ENCODE measurements around the gene EIF4A2. TPM values are rescaled to one million over a fixed set of nuclear protein-coding genes. Genes with fewer than 3 reads are reported as not detected.

The EIF4A2 gene
- 593 TPM for total RNA-seq
- 100 to 1,000 TPM; 477 to 568 (median 540) TPM for polyA plus RNA-seq (ENCODE audit: insufficient read depth in 1 of 8, insufficient read length in 8 of 8, low replicate concordance in 1 of 8)
- long read RNA-seq, donor 1, transcript EIF4A2-205 (11 exons, 1,889 nt): minor isoform, 14 of 83 reads
- long read RNA-seq, donor 1, transcript EIF4A2-201 (11 exons, 1,919 nt): major isoform, 49 of 83 reads
- long read RNA-seq, donor 1, transcript EIF4A2-203 (10 exons, 1,751 nt): minor isoform, 11 of 83 reads
- long read RNA-seq, donor 1, partial matches to known transcripts: 0 of 83 reads
- long read RNA-seq, donor 1, other reads (novel, unspliced or antisense): 5 of 83 reads
- long read RNA-seq, donor 2, transcript EIF4A2-205 (11 exons, 1,889 nt): minor isoform, 6 of 21 reads
- long read RNA-seq, donor 2, transcript EIF4A2-201 (11 exons, 1,919 nt): major isoform, 12 of 21 reads
- long read RNA-seq, donor 2, partial matches to known transcripts: 0 of 21 reads
- long read RNA-seq, donor 2, other reads (novel, unspliced or antisense): 0 of 21 reads
- long read RNA-seq, donor 3, transcript EIF4A2-205 (11 exons, 1,889 nt): minor isoform, 57 of 249 reads
- long read RNA-seq, donor 3, transcript EIF4A2-201 (11 exons, 1,919 nt): major isoform, 123 of 249 reads
- long read RNA-seq, donor 3, transcript EIF4A2-203 (10 exons, 1,751 nt): minor isoform, 17 of 249 reads
- long read RNA-seq, donor 3, transcript EIF4A2-207 (10 exons, 1,729 nt): minor isoform, 6 of 249 reads
- long read RNA-seq, donor 3, partial matches to known transcripts: 24 of 249 reads
- long read RNA-seq, donor 3, other reads (novel, unspliced or antisense): 11 of 249 reads
- long read RNA-seq, donor 4, transcript EIF4A2-201 (11 exons, 1,919 nt): major isoform, 52 of 97 reads
- long read RNA-seq, donor 4, transcript EIF4A2-205 (11 exons, 1,889 nt): minor isoform, 18 of 97 reads
- long read RNA-seq, donor 4, transcript EIF4A2-203 (10 exons, 1,751 nt): minor isoform, 7 of 97 reads
- long read RNA-seq, donor 4, partial matches to known transcripts: 5 of 97 reads
- long read RNA-seq, donor 4, other reads (novel, unspliced or antisense): 0 of 97 reads
- long read RNA-seq, donor 5, transcript EIF4A2-201 (11 exons, 1,919 nt): major isoform, 202 of 691 reads
- long read RNA-seq, donor 5, transcript EIF4A2-203 (10 exons, 1,751 nt): minor isoform, 49 of 691 reads
- long read RNA-seq, donor 5, transcript EIF4A2-207 (10 exons, 1,729 nt): minor isoform, 14 of 691 reads
- long read RNA-seq, donor 5, transcript EIF4A2-205 (11 exons, 1,889 nt): minor isoform, 79 of 691 reads
- long read RNA-seq, donor 5, partial matches to known transcripts: 274 of 691 reads
- long read RNA-seq, donor 5, other reads (novel, unspliced or antisense): 48 of 691 reads
- long read RNA-seq, donor 6, transcript EIF4A2-203 (10 exons, 1,751 nt): minor isoform, 10 of 398 reads
- long read RNA-seq, donor 6, transcript EIF4A2-205 (11 exons, 1,889 nt): minor isoform, 71 of 398 reads
- long read RNA-seq, donor 6, transcript EIF4A2-201 (11 exons, 1,919 nt): major isoform, 194 of 398 reads
- long read RNA-seq, donor 6, transcript EIF4A2-208 (4 exons, 600 nt): minor isoform, 8 of 398 reads
- long read RNA-seq, donor 6, partial matches to known transcripts: 76 of 398 reads
- long read RNA-seq, donor 6, other reads (novel, unspliced or antisense): 21 of 398 reads
- long read RNA-seq, donor 7, transcript EIF4A2-203 (10 exons, 1,751 nt): minor isoform, 18 of 217 reads
- long read RNA-seq, donor 7, transcript EIF4A2-205 (11 exons, 1,889 nt): minor isoform, 40 of 217 reads
- long read RNA-seq, donor 7, transcript EIF4A2-201 (11 exons, 1,919 nt): major isoform, 94 of 217 reads
- long read RNA-seq, donor 7, transcript EIF4A2-208 (4 exons, 600 nt): minor isoform, 9 of 217 reads
- long read RNA-seq, donor 7, partial matches to known transcripts: 21 of 217 reads
- long read RNA-seq, donor 7, other reads (novel, unspliced or antisense): 8 of 217 reads
- long read RNA-seq, donor 8, transcript EIF4A2-208 (4 exons, 600 nt): minor isoform, 6 of 221 reads
- long read RNA-seq, donor 8, transcript EIF4A2-203 (10 exons, 1,751 nt): minor isoform, 22 of 221 reads
- long read RNA-seq, donor 8, transcript EIF4A2-205 (11 exons, 1,889 nt): minor isoform, 33 of 221 reads
- long read RNA-seq, donor 8, transcript EIF4A2-201 (11 exons, 1,919 nt): major isoform, 108 of 221 reads
- long read RNA-seq, donor 8, partial matches to known transcripts: 16 of 221 reads
- long read RNA-seq, donor 8, other reads (novel, unspliced or antisense): 22 of 221 reads
- long read RNA-seq, donor 9, transcript EIF4A2-201 (11 exons, 1,919 nt): major isoform, 95 of 173 reads
- long read RNA-seq, donor 9, transcript EIF4A2-203 (10 exons, 1,751 nt): minor isoform, 10 of 173 reads
- long read RNA-seq, donor 9, transcript EIF4A2-208 (4 exons, 600 nt): minor isoform, 9 of 173 reads
- long read RNA-seq, donor 9, transcript EIF4A2-205 (11 exons, 1,889 nt): minor isoform, 35 of 173 reads
- long read RNA-seq, donor 9, partial matches to known transcripts: 15 of 173 reads
- long read RNA-seq, donor 9, other reads (novel, unspliced or antisense): 0 of 173 reads
- long read RNA-seq, donor 10, transcript EIF4A2-203 (10 exons, 1,751 nt): minor isoform, 22 of 311 reads
- long read RNA-seq, donor 10, transcript EIF4A2-207 (10 exons, 1,729 nt): minor isoform, 7 of 311 reads
- long read RNA-seq, donor 10, transcript EIF4A2-205 (11 exons, 1,889 nt): minor isoform, 54 of 311 reads
- long read RNA-seq, donor 10, transcript EIF4A2-201 (11 exons, 1,919 nt): major isoform, 137 of 311 reads
- long read RNA-seq, donor 10, partial matches to known transcripts: 49 of 311 reads
- long read RNA-seq, donor 10, other reads (novel, unspliced or antisense): 26 of 311 reads
- long read RNA-seq, donor 11, full-length matches to known transcripts: 144 of 178 reads
- long read RNA-seq, donor 11, partial matches to known transcripts: 18 of 178 reads
- long read RNA-seq, donor 11, other reads (novel, unspliced or antisense): 16 of 178 reads

DNA sequence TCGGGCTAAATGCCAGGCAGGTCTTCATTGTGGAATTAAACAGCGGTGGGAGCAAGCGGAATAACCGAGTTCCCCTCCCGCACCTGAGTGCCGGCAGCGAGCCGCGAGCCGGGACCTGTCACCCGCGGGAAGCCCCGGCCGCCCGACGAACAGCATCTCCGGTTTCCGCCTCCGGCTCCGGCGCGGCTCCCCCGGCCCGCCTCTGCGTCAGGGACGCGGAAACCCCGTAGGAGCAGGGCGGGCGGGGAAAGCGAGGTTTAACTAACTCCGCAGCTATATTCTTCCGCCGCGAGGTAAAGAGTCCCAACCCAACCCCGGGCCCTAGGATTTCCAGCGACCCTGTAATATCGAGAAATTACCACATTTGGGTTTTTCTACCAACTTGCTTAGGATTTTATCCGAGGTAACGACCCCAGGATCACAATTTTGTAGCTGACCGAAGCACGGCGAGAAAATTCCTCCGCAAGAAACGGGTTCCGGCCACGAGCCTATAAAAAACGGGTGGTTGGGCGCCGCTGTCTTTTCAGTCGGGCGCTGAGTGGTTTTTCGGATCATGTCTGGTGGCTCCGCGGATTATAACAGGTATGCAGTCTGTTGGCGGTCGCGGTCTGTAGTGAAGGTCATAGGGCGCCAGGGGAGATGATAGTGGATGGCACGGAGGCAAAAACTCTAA, at the start of gene EIF4A2:
Gene EIF4A2, plus strand, starts transcription at position 520 of the 673 bp plus-strand sequence. Its CDS starts 34 bp downstream, at position 554.
- peak within 1 kb of the TSS; percentile 72 for H3K4me3 ChIP-seq (ENCODE audit: low read length)
- peaks cover 38% of the 10 kb centered on the region for H3K36me3 ChIP-seq (ENCODE audit: control insufficient read depth, insufficient read depth, low read length)
- H3K9me3 ChIP-seq (replicated peaks; ENCODE audit: control insufficient read depth, low read depth, low read length): no peaks in the 10 kb centered on the region
- peak within 1 kb of the TSS; percentile 96 for H3K27ac ChIP-seq (ENCODE audit: low read length)
- peaks cover 3% of the 10 kb centered on the region for H3K27me3 ChIP-seq (ENCODE audit: control insufficient read depth, insufficient read depth, low read length)
- peaks cover 13% of the 10 kb centered on the region for H3K4me1 ChIP-seq (ENCODE audit: control insufficient read depth, insufficient read depth, low read length)
- peak; percentile 96 for DNase-seq
- WGBS (ENCODE audit: insufficient coverage): under 1% methylated on average over 60 of the region's 60 CpGs

DNA sequence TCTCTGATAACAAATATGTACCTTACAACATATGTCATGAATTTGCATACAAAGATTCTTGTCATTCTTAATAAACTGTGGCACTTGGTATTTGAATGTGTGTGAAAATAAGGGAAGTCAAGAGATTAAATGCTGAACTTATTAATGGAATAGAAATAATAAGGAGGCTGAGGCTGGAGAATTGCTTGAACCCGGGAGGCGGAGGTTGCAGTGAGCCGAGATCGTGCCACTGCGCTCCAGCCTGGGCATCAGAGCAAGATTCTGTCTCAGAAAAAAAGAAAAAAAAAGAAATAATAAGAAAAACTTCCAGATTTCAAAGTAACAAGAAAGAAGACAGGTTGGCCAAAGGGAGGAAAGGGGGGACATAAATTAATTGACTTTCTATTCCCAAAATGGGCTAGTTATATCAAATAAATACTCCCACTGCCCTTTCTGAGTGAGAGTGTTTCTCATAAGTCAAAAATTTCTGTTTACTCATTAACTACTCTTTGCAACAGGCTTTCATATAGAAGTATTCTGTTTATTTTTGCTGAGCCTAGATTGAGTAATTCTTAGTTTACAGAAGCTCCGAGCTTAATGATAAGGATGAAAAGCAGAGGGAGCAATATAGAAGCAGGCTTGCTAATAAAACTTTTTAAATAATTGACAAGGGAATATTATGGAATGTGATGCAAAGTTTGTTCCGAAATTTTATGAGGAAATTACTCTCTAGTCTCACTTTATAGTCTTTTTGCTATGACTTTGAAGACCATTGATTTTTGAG, 40.6 kb upstream of the EIF4A2 start:
- WGBS (ENCODE audit: insufficient coverage): no CpG with 5 or more reads among the region's 7 CpGs
- DNase-seq: no peak
- H3K4me3 ChIP-seq (ENCODE audit: low read length): no peak overlapping the region
- H3K4me1 ChIP-seq (ENCODE audit: control insufficient read depth, insufficient read depth, low read length): peaks cover 2% of the 10 kb centered on the region
- no peaks in the 10 kb centered on the region for H3K36me3 ChIP-seq (ENCODE audit: control insufficient read depth, insufficient read depth, low read length)
- no peak overlapping the region for H3K27ac ChIP-seq (ENCODE audit: low read length)
- no peaks in the 10 kb centered on the region for H3K27me3 ChIP-seq (ENCODE audit: control insufficient read depth, insufficient read depth, low read length)
- H3K9me3 ChIP-seq (replicated peaks; ENCODE audit: control insufficient read depth, low read depth, low read length): no peaks in the 10 kb centered on the region

DNA sequence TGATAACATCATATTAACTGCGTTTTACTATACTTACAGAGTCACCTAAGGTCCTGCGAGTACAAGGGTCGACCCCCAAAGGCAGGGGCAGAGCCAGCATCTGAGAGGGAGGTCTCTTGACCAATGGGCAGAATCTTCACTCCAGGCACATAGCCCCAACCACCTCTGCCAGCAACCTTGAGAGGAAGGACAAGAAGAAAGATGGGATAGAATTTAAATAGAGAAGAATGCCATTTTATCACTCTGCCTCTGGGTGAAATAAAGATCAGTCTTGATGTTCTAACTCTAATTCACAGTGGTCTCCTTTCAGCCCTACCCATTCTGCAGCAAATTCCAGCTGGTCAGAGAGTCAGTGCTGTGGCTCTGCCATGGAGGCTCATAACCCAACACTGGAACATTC, 39.7 kb upstream of the EIF4A2 start:
- Histone ChIP-seq H3K27me3 (ENCODE audit: control insufficient read depth, insufficient read depth, low read length) (no peaks in the 10 kb centered on the region), H3K27ac (ENCODE audit: low read length) (no peak overlapping the region), H3K9me3 (replicated peaks; ENCODE audit: control insufficient read depth, low read depth, low read length) (no peaks in the 10 kb centered on the region), H3K4me3 (ENCODE audit: low read length) (no peak overlapping the region), H3K4me1 (ENCODE audit: control insufficient read depth, insufficient read depth, low read length) (peaks cover 2% of the 10 kb centered on the region), H3K36me3 (ENCODE audit: control insufficient read depth, insufficient read depth, low read length) (no peaks in the 10 kb centered on the region)
- DNase-seq: no peak
- no CpG with 5 or more reads among the region's 3 CpGs for WGBS (ENCODE audit: insufficient coverage)

DNA sequence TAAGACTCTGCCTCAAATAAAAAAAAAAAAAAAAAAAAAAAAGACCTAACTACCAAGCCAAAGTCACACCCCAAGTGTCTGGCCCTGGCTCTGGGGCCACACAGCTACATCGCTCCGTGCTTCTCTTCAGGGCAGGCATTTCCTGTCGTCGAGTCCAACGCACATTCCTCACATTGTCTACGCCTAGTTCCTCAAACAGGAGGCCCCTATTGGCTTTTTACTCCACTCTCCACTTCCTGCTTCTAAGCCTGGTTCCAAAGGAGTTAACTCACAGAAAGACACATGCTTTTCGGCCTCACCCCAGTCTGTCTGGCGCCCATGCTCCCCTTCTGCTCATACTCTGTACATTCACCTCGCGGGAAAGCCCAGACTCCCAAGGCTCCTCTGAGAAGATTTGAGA, 37.4 kb upstream of the EIF4A2 start:
- no peaks in the 10 kb centered on the region for H3K36me3 ChIP-seq (ENCODE audit: control insufficient read depth, insufficient read depth, low read length)
- peaks cover 2% of the 10 kb centered on the region for H3K4me1 ChIP-seq (ENCODE audit: control insufficient read depth, insufficient read depth, low read length)
- H3K27me3 ChIP-seq (ENCODE audit: control insufficient read depth, insufficient read depth, low read length): no peaks in the 10 kb centered on the region
- H3K27ac ChIP-seq (ENCODE audit: low read length): no peak overlapping the region
- peak; percentile 74 for DNase-seq
- WGBS (ENCODE audit: insufficient coverage): 4% methylated on average over 7 of the region's 10 CpGs
- H3K4me3 ChIP-seq (ENCODE audit: low read length): no peak overlapping the region
- no peaks in the 10 kb centered on the region for H3K9me3 ChIP-seq (replicated peaks; ENCODE audit: control insufficient read depth, low read depth, low read length)

GRCh38 chr3:186750316-186750715, 33.1 kb upstream of the EIF4A2 start:
- Histone ChIP-seq H3K4me1 (ENCODE audit: control insufficient read depth, insufficient read depth, low read length) (peaks cover 2% of the 10 kb centered on the region), H3K36me3 (ENCODE audit: control insufficient read depth, insufficient read depth, low read length) (no peaks in the 10 kb centered on the region), H3K27ac (ENCODE audit: low read length) (no peak overlapping the region), H3K9me3 (replicated peaks; ENCODE audit: control insufficient read depth, low read depth, low read length) (no peaks in the 10 kb centered on the region), H3K27me3 (ENCODE audit: control insufficient read depth, insufficient read depth, low read length) (peaks cover 3% of the 10 kb centered on the region), H3K4me3 (ENCODE audit: low read length) (no peak overlapping the region)
- 100% methylated on average over 1 of the region's 2 CpGs for WGBS (ENCODE audit: insufficient coverage)
- no peak for DNase-seq

GRCh38 chr3:186751480-186751879, 31.9 kb upstream of the EIF4A2 start:
- Histone ChIP-seq H3K4me3 (ENCODE audit: low read length) (no peak overlapping the region), H3K36me3 (ENCODE audit: control insufficient read depth, insufficient read depth, low read length) (no peaks in the 10 kb centered on the region), H3K27ac (ENCODE audit: low read length) (no peak overlapping the region), H3K4me1 (ENCODE audit: control insufficient read depth, insufficient read depth, low read length) (no peaks in the 10 kb centered on the region), H3K27me3 (ENCODE audit: control insufficient read depth, insufficient read depth, low read length) (peaks cover 3% of the 10 kb centered on the region), H3K9me3 (replicated peaks; ENCODE audit: control insufficient read depth, low read depth, low read length) (no peaks in the 10 kb centered on the region)
- no peak for DNase-seq
- 65% methylated on average over 2 of the region's 3 CpGs for WGBS (ENCODE audit: insufficient coverage)

DNA sequence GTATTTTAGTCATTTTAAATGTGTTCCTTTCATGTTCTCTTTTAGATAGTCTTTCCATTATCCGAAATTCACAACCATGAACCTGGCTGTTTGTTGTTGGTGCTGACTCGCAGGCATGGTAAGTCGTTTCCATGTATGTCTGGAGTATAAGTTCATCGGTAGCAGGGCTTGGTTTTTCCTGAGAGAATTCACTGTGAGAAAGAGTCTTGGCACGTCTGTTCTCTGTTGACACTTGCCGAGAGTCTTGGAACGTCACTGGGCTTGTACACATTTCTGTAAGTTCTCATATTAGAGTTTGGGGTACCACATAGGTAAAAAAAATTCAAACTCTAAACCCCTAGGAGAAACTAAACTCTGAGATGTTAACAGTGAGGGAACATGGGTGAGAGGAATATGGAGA, 29.4 kb upstream of the EIF4A2 start:
- Histone ChIP-seq H3K27me3 (ENCODE audit: control insufficient read depth, insufficient read depth, low read length) (peaks cover 9% of the 10 kb centered on the region), H3K4me3 (ENCODE audit: low read length) (no peak overlapping the region), H3K4me1 (ENCODE audit: control insufficient read depth, insufficient read depth, low read length) (no peaks in the 10 kb centered on the region), H3K27ac (ENCODE audit: low read length) (no peak overlapping the region), H3K36me3 (ENCODE audit: control insufficient read depth, insufficient read depth, low read length) (no peaks in the 10 kb centered on the region), H3K9me3 (replicated peaks; ENCODE audit: control insufficient read depth, low read depth, low read length) (no peaks in the 10 kb centered on the region)
- DNase-seq: no peak
- no CpG with 5 or more reads among the region's 7 CpGs for WGBS (ENCODE audit: insufficient coverage)

All from muscle of leg (tissue), 16 donors.